ENCODE measurements around the gene SLC27A1.
"Not testable (repeated sequence)": the region's sequence is repeated elsewhere in the genome, so short reads cannot be mapped to it uniquely, and the experiment has no call there.

Gene SLC27A1

DNA sequence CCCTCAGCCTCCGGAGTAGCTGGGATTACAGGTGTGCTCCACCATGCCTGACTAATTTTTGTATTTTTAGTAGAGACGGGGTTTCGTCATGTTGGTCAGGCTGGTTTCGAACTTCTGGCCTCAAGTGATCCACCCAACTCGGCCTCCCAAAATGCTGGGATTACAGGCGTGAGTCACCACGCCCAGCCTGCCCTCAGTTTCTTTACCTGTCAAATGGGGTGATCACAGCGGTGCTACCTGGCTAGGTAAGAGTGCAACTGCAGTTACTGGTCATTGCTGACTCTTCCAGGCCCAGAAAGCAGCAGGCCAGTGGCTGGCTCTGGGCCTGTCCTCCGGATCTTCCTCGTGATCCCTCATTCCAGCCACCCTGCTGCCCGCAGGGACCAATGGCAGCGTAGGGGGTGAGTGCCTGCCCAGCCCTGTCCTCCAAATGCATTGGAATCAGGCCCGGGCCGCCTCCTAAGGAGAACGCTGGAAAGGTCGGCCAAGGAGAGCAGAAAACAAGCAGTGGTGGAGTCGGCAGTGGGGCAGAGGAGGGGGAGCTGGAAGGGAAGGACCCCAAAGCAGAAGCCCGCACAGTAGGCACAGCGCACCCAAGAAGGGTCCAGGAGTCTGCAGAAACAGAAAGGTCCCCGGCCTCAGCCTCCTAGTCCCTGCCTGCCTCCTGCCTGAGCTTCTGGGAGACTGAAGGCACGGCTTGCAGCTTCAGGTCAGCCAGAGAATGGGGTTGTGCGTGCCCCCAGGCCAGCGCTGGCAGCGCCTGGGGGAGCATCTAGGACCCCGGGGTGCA, 1.8 kb upstream of the SLC27A1 start:
- FAIRE-seq (no peak), DNase-seq (ENCODE audit: insufficient read length, low spot score) (no peak)

GRCh38 chr19:17469092-17469480, 1.2 kb upstream of the SLC27A1 start:
- FAIRE-seq (no peak), DNase-seq (ENCODE audit: insufficient read length, low spot score) (no peak)
- no peak for TF ChIP-seq POLR2A (IDR thresholded peaks at IDR 0.05; ENCODE audit: low read depth, low read length)

More for the DNA sequence above, 1.8 kb upstream of the SLC27A1 start:
- no peak for TF ChIP-seq POLR2A (IDR thresholded peaks at IDR 0.05; ENCODE audit: low read depth, low read length)

- no peak for TF ChIP-seq POLR2A (IDR thresholded peaks at IDR 0.05; ENCODE audit: low read depth, low read length)
- no peak for FAIRE-seq
- peak; percentile 79 for DNase-seq (ENCODE audit: insufficient read length, low spot score)
Measured at GRCh38 chr19:17469481-17470067, 750 bp upstream of the SLC27A1 start.

DNA sequence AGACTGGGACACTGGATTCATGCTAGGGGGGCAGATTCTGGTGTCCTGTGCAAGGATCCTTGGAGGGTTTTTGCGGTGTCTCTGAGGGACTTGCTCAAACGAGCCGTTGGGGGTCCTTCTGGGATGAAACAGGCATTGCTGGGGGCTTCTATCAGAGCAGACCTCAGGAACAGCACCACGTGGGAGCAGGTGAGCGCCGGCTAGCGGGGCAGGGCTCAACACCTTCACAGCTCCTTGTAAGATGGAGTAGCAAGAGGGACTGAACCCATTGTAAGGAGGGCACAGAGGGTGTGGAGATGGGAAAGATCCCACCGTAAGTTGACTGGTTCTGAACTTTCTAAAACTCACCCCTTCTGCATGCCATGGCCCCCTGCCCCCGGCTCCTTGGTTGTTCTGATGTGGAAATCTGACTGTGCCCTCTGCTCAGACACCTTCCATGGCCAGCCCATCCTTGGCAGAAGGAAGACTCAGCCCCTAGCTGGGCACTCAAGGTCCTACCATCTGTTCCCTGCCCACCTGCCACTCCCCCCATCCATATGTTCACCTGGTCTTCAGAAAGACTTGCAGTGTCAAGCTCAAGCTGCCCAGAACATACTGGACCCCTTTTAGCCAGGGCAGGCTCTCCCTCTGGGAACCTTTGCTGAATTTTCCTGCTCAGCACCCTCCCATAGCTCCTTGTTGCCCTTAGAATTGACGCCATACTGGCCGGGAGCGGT, 1.2 kb downstream of the SLC27A1 start:
- DNase-seq (ENCODE audit: insufficient read length, low spot score) (no peak), FAIRE-seq (no peak)
- no peak for TF ChIP-seq POLR2A (IDR thresholded peaks at IDR 0.05; ENCODE audit: low read depth, low read length)

DNA sequence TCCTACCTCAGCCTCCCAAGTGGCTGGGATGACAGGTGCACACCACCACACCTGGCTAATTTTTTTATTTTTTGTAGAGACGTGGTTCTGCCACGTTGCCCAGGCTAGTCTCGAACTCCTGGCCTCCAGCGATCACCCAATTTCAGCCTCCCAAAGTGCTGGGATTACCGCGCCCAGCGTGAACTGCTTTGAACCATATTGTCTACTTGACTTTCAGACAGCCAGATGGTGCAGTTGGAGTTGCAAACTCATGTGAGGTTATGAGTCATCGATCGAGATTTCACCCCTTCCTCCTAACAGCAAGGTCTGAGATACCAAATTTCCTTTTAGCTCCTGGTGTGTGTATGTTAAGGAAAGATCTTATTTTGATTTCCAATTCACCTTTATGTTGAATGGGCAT, 2.7 kb downstream of the SLC27A1 start:
- no peak for TF ChIP-seq POLR2A (IDR thresholded peaks at IDR 0.05; ENCODE audit: low read depth, low read length)
- DNase-seq (ENCODE audit: insufficient read length, low spot score) (no peak), FAIRE-seq (peak; percentile 70)

DNA sequence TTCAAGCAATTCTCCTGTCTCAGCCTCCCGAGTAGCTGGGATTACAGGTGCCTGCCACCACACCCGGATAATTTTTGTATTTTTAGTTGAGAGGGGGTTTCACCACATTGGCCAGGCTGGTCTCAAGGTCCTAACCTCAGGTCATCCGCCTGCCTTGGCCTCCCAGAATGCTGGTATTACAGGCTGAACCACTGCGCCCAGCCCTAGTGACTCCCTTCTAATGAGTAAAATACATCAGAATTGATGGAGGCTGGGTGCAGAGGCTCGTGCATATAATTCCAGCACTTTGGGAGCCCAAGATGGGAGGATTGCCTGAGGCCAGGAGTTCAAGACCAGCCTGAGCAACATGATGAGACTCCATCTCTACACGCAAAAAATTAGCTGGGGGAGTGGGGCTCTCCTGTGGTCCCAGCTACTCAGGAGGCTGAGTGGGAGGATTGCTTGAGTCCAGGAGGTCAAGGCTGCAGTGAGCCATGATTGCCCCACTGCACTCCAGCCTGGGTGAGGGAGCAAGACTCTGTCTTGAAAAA, 4.8 kb downstream of the SLC27A1 start:
- not testable (repeated sequence) for FAIRE-seq; DNase-seq (ENCODE audit: insufficient read length, low spot score)

GRCh38 chr19:17475541-17476115, 5.3 kb downstream of the SLC27A1 start:
- no peak for TF ChIP-seq POLR2A (IDR thresholded peaks at IDR 0.05; ENCODE audit: low read depth, low read length)
- FAIRE-seq: peak; percentile 6

DNA sequence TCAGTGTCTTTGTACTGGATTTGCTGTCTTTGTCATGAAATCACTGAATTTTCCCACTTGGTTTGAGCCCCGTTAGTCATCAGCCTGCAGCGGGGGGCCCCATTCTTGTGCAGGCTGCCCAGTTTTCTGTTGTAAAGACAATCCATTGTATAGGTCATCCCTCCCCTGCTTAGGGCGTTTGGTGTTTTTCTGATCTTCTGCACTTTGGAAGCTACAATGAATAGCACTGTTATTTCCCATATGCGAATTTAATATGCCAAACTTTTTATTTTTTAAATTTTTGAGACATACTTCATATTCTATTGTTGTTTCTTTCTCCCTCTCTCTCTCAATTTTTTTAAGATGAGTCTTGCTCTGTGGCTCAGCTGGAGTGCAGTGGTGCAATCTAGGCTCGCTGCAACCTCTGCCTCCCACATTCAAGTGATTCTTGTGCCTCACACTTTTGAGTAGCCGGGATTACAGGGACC, 9.0 kb downstream of the SLC27A1 start:
- DNase-seq (ENCODE audit: insufficient read length, low spot score): peak; percentile 45
- TF ChIP-seq POLR2A (IDR thresholded peaks at IDR 0.05; ENCODE audit: low read depth, low read length): no peak

More at GRCh38 chr19:17475541-17476115, 5.3 kb downstream of the SLC27A1 start:
- DNase-seq (ENCODE audit: insufficient read length, low spot score): no peak

DNA sequence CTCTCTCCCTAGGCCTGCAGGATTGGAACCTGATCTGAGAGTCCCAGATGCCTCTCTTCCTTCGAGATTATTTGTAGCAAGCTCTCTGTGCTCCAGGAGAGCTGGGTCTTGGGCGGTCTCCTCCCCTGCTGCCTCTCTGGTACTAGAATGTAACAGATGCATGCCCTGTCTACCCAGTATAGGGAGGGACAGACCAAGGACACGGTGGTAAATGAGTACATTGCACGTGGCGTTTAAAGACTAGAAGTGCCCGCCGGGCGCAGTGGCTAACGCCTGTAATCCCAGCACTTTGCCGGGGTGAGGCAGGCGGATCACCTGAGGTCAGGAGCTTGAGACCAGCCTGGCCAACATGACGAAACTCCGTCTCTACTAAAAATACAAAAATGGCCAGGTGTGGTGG, 11.7 kb downstream of the SLC27A1 start:
- FAIRE-seq (no peak), DNase-seq (ENCODE audit: insufficient read length, low spot score) (no peak)
- TF ChIP-seq POLR2A (IDR thresholded peaks at IDR 0.05; ENCODE audit: low read depth, low read length): no peak

More for the DNA sequence above, 9.0 kb downstream of the SLC27A1 start:
- no peak for FAIRE-seq

GRCh38 chr19:17482877-17483604, 12.7 kb downstream of the SLC27A1 start:
- no peak for TF ChIP-seq POLR2A (IDR thresholded peaks at IDR 0.05; ENCODE audit: low read depth, low read length)
- no peak for DNase-seq (ENCODE audit: insufficient read length, low spot score)
- no peak for FAIRE-seq

DNA sequence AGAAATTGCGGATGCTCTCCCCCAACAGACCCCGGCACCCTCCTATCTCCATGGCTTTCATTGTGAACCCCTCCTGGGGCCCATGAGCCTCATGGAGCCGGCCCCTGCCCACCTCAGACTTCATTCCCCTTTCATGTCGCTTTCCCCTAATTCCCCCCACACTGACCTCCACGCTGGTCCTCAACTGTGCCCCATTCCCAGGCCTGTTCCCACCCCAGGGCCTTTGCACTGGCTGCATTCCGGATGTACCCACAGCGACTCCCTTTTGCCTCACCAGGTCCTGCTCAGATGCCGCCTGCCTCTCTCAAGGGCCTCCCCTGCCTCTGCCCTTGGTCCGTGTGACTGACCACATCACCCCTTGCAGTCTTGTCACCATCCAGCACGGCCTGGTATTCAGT, 13.3 kb downstream of the SLC27A1 start:
- DNase-seq (ENCODE audit: insufficient read length, low spot score): no peak
- no peak for FAIRE-seq
- TF ChIP-seq POLR2A (IDR thresholded peaks at IDR 0.05; ENCODE audit: low read depth, low read length): no peak

GRCh38 chr19:17484520-17485185, 14.3 kb downstream of the SLC27A1 start:
- DNase-seq (ENCODE audit: insufficient read length, low spot score) (no peak), FAIRE-seq (no peak)
- TF ChIP-seq POLR2A (IDR thresholded peaks at IDR 0.05; ENCODE audit: low read depth, low read length): no peak

Measured in H54 (cell line).